NCI-H1930 (cell line): Measurements from ENCODE around the gene ASB18.
"Not testable (repeated sequence)": the region's sequence is repeated elsewhere in the genome, so short reads cannot be mapped to it uniquely, and the experiment has no call there.

ENCODE experiments used
- DNase-seq, 2 experiments: peaks; one replicate each; lab custom pipeline; 2025; lab: John Stamatoyannopoulos, UW

Gene ASB18

DNA sequence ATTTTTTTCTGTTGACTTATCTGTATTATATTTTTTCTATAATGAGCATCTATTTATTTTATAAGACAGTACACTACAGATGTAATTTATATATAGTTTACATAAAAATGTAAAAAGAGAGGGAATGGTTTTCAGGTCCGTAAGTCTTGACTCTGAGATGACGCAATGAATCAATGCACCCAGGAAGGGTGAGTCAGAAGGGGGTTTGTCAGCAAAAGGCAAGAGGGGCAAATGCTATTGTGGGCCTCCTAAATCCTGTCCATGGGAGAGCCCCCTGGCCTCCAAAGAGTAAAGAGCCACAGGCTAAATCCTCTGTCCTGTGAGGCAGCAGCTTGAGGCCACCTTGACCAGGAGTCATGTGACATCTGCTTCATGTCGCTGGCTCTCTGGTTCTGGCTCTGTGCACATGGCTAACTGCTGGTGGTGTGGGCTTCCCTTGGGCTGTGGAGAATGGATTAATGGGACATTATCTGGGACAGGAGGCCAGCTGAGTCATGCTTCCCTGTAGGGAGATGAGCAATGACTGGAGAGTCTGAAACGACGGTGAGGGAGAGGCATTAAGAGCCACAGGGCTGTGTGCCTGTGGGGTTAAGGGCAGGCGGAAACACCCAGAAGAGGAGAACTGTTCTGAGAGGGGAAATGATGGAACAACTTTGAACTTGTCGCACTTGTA is 22.8 kb upstream of the ASB18 start:
- DNase-seq = no peak

DNA sequence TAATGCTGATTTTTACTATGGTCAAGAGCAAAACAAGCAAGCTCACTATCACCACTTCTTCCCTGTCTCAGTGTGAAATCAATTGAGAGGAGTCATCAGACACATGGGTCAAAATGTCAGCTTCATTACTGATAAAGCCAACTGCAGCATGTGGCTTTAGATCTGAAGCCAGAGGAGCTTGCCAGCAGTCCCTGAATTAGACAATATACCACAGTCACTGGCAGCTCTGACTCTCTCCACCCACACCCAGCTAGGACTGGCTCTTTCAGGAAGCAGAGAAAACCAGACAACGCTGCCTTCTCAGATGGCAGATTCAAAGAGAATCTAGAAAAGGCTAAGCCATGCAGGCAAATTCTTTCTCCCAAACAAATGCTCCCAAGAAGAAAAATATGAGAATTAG is 20.0 kb upstream of the ASB18 start:
- no peak for DNase-seq

DNA sequence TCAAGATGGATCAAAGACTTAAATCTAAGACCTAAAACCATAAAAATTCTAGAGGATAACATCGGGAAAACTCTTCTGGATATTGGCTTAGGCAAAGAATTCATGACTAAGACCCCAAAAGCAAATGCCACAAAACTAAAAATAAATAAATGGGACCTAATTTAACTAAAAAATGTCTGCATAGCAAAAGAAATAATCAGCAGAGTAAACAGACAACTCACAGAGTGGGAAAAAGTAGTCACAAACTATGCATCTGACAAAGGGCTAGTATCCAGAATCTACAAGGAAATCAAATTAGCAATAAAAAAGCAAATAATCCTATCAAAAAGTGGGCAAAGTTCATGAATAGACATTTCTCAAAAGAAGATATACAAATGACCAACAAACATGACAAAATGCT is 18.2 kb upstream of the ASB18 start:
- DNase-seq = no peak

DNA sequence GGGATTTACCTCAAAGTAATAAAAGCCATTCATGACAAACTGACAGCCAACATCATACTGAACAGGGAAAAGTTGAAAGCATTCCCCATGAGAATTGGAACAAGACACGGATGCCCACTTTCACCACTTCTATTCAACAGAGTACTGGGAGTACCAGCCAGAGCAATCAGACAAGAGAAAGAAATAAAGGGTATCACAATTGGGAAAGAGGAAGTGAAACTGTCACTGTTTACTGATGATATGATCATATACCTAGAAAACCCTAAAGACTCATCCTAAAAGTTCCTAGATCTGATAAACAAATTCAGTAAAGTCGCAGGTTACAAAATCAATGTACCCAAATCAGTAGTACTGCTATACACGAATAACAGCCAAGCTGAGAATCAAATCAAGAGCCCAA is 17.2 kb upstream of the ASB18 start:
- no peak for DNase-seq

DNA sequence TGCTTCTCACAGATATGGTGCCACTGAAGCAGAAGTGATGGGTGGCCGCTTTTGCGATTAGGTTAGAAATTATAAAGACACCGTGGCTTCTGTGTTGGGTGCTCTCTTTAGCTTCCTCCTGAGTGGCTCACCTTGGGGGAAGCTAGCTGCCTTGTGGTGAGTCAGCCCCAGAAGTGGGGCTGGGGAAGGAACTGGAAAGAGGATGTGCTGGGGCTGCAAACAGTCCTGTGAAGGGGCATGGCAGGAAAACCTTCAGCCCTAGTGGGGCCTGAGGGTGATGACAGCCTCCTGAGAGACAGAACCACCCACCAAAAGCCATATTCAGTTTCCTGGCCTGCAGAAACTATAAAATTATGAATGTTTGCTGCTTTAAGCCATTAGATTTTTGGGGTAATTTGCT is 8.9 kb upstream of the ASB18 start:
- no peak for DNase-seq

DNA sequence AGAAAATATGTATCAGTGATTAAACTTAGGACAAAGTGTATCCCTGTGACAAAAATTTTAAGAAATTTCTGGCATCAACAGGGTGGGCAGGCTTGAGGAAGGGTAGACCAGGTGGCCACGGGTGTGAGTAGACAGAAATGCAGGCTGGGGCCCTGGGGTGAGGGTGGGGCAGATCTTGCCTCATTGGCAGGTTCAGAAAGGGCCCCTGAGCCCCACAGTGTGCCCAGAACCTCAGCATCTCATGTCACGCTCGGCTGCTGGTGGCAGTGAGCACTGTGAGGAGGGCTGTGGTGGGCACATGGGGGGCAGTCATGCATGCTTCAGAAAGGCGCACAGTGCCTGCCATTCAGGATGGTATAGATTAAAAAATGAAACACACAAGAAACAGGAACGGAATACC is 7.6 kb upstream of the ASB18 start:
- DNase-seq = no peak

DNA sequence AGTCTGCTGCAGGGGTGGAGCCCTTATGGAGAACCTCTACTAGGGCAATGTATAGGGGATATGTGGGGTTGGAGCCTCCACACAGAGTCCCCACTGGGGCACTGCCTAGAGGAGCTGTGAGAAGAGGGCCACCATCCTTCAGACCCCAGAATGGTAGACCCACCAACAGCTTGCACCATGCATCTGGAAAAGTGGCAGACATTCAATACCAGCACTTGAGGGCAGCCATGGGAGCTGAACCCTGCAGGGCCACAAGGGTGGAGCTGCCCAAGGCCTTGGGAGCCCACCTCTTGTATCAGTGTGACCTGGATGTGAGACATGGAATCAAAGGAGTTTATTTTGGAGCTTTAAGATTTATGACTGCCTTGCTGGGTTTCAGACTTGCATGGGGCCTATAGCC is 5.7 kb upstream of the ASB18 start:
- DNase-seq = not testable (repeated sequence)

DNA sequence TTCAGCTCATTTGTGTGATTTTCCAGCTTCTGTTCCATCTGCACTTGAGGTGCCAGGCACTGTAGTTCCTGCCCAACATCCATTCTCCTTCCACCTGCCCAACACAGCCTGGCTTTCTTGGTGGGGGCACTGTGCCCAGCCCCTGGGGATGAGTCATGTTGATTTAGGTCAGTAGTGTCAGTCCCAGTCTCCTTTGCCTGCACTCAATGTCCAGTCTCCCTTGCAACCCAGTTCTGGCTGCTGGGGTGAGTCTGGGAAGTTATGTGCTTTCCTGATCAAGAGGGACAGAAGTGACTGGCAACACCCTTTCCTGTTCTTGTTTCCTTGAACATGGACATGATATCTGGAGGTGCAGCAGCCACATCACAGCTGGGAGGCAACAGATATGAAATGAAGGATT is 1.5 kb upstream of the ASB18 start:
- no peak for DNase-seq

DNA sequence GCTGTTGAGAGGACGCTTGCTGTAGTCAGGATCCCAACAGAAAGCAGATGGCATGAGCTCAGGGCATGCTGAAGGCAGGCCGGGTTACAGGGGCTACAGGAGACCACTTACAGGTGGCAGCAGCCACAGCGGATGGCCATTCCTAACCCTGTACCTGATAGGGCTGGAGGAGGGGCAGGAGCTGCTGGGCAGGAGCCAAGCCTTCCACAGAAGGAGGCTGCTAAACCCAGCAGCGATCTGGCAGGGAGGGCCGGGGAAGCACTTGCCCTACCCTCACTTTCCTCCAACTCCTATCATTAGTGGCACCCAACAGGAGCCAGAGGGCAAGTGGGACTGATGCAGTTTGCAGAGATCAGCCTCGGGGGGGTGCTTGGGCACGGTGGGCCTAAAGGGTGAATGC is 2.0 kb downstream of the ASB18 start:
- no peak for DNase-seq

DNA sequence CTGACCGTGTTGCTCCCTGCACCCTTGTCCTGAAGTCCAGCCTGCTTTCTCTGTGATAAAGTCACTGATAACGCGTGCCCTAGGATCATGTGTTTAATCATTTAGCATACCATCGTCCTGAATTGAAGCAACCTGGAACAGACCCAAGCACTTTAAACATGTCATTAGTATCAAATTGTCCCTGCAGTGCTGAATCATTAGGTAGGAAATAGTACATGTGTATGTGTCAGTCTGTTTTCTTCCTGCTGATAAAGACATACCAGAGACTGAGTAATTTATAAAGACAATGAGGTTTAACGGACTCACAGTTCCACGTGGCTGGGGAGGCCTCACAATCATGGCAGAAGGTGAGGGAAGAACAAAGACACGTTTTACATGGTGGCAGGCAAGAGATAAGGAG is 2.8 kb downstream of the ASB18 start:
- no peak for DNase-seq

DNA sequence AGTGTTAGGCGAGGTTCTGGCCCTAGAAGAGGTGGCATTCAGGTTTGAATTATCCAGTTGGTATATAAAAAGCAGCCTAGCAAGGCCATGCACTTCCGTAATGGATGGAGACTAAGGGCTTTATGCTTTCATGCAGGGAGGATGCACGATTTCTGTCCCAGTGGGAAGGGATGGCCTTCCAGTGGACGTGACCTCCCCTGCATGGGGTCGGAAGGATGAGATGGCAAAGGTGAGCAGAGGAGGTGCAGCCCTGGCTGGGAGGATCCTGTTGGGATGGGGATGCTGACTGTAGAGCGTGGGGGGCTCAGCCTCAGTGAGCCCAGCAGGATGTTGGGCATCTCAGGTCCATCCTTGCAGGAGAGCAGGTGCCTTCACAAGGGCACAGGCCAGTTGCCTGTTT is 4.8 kb downstream of the ASB18 start:
- DNase-seq = no peak

DNA sequence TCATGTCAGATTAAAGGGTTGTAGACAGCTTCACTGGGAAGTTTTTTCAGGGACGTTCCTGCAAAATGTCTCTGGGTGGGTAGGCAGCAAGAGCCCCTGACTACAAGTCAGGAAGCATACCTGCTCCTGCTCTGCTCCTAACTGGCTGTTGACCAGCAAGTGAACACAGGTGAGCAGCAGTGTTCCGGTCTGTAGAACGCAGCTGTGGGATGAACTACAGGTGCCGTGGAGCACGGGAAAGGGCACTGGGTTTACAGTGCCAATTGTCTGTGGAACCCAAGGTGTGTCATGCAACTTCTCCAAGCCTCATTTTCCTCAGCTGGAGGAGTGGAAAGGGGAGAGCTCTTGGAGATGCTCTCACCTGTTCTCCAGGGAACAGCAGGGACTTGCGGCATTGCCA is 6.6 kb downstream of the ASB18 start:
- DNase-seq = no peak

DNA sequence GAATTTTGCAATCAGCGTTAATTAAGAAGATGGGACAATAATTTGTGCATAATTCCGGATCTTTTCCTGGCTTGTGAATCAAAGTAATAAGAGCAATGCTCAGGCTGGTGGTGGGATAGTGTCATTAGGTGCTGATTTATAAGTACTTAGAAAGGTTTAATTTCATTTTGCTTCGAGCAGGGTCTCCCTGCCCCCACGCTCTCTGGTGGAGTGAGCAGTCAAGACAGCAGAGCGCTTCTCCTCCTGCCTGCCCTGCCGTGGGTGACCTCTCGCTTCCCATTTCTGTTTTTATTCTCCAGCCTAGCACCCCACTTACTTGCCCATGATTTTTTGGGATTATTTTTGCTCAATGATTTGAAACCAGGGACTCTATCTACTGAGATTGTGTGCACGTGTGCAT is 7.1 kb downstream of the ASB18 start:
- DNase-seq = no peak

DNA sequence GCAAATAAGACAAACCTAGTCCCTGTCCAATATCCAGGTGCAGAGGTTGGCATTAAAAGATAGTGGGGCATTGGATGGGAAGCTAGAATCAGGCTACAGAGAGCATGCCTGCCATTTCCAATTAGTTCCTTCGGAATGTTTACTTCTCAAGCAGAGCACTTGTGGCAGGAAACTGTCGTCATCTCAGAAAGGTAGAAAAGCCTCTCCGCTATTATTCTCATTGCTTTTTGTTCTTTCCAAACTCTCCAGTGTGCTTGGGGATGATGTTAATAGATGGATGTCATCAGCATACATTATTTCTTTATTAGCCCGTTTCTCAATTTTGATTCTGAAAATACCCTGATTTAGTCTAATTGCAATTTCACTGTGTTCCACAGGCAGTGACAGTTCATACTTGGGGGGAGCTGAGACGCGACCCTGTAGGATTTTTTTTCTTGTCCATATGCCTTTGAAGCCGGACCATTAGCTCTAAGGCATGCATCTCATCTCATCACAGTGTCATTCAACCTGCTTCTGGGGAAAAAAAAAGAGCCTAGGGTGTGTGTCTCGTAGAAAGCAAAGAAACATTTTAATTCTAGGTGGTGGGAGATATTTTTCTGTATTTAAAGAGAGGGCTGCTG is 7.7 kb downstream of the ASB18 start:
- no peak for DNase-seq

DNA sequence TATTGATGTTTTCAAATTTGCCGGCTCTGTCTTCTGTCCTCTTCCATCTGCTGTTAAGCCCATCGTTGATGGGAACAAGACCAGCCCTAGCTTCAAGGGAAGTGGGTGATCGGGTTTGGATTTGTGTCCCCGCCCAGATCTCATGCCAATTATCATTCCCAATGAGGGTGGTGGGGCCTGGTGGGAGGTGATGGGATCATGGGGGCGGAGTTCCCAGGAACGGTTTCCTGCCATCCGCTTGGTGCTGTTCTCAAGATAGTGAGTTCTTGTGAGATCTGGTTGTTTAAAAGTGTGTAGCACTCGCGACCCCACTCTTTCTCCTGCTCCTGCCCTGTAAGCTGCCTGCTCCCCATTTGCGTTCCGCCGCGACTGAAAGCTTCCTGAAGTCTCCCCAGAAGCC is 9.5 kb downstream of the ASB18 start:
- DNase-seq = no peak

DNA sequence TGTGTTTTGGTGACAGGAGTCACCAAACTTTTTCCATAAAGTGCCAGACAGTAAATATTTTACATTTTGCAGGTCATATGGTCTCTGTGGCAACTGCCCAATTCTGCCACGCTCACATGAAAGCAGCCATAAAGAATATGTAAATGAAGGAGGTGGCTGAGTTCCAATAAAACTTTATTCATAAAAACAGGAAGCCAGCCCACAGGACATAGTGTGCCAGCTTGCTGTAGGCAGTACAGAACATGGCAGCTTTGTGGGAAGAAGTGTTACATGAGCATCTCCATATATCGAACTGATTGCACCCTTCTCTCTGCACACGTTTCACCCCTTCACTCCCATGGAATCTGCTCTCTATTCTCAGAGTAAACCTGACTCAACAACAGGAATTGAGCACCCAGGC is 10.2 kb downstream of the ASB18 start:
- no peak for DNase-seq

DNA sequence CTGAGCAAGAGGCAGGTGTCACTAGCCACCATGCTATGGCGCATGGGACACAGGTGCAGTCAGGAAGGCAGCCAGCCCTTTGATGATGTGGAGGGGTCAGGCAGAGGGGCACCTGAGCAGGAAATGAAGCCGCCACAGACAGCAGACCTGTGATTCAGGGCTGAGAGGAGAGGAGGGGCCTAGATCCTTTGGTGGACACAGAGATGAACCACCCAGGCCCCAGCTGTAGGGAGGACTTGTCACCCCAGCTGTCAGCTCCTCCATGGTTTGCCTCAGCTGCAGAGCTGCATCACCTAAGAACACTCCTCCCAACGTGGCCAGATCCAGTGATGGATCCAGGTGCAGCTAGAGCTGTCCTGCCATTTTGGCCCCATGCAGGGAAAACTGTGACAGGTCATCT is 11.6 kb downstream of the ASB18 start:
- DNase-seq = no peak

DNA sequence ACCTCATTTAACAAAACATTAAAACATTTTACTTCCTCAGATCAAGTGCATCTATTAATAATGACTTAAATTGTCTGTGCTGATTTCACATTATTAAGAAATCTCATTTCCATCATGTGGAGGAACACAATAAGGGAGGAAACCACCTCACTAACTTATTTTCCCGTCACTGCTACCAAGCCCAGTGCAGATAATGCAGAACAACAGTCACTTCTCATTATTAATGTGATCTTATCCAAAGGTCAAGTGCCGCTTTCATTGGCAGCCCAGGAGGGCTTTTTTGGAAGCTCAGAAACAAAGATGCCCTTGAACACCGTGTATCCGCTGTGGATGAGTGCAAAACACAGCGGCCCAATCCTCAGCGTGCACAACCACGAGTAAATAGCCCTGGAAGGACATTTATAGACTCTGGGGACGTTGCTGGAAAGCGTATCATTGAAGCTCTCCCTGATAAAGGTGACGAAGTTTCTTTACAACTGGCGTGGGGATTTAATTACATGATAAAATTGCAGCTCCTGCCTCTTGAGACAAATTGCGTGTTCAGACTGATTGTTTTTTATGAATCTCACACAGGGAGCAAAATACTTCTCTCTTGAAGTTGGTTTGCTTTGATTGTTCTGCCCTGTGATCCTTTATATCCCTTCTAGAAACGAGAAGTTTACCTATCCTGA is 13.2 kb downstream of the ASB18 start:
- DNase-seq = no peak

DNA sequence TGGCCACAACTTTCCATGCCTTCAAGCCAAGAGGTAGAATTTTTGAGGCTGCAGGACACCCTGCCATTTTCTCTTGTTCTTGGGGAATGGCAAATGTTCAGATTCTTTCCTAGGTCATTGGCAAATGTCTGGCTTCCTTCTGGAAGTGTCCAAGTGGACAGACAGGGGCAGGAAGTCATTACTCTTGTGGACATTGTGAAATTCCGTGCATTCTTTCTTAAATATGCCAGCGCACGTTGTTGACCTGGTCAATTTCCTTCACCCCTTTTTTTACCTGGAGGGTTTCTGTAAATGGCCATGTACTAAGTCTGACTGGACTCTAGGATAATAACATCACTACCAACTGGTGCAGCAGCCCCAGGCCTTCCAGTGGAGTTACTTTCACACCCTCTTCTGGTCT is 13.9 kb downstream of the ASB18 start:
- no peak for DNase-seq

DNA sequence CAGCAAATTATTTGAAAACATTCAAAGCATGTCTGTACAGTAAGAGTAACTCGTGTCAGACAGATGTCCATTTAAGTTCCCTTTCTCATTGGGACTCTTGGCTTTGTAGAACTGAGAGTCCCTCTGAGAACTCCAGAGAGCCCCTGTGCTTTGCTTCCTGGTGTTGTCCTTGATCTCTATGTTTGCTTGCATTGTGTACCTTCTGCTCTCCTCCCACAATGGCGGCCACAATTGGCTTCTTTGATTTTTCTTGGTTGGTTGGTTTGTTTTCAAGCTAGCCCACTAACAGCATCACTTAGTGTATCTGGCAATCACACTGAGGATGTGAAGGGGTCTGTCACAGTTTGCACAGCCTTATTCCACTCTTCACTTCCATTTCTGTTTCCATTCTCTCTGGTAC is 15.1 kb downstream of the ASB18 start:
- no peak for DNase-seq

DNA sequence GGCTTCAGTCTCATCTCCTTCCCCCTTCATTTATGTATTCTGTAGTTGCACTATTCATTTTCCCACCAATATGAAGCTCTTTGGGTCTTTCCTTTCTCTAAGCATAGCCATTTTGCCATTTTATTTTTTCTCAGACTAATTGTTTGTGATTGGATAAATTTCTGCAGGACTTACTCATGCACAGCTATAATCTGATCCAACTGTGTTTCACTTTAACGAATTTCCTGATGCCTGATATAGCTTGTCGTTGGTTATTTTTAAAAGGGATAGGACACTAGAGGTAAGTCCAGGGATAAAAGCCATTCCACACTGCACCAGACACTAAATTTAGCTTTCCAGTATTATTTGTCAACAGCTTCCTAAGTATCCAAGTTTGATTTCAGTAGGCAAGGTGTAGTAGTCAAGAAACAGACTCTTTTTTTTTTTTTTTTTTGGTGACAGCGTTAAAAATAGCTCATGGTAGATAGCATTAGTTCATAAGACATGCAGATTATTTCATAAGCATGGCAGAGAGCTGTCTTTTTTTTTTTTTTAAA is 17.4 kb downstream of the ASB18 start:
- DNase-seq = no peak

DNA sequence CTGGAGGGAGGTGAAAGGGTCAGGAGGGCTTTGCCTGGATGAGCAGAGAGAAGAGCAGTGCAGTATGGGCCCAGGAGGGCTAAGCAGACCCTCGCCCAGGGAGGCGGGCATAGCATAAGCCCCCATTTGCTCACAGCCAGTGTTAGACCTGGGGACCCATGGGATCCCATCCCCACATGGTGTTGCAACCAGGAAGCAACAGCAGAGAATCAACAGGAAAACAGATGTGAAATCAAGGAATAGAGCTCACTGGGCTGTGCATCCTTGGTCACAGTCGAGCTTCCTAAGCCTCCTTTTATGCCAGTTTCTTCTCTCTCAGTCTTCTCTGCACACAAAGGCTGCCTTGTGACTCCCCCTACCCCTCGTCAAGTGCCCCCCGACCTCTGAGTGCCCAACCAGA is 19.9 kb downstream of the ASB18 start:
- DNase-seq = no peak

DNA sequence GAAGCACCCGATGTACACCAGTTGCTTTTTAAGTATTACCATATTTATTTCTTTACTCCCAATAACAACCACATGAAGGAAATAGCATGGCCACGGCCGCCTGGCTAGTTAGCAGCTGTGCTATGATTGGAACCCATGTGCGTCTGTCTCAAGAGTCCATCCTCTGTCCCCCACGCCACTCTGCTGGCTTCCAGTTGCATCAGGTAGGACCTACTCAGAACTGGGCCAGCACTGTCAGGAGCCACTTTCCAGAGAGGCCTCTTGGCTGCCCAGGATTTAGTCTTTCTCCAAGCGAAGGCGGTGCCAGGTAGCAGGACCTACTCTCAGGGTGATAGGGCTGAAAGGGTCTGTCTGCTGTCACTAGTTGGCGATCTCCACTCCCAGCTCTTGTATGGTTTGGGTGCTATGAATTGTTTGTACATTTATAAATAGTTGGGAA is 22.1 kb downstream of the ASB18 start:
- DNase-seq = no peak
